Activated CD8-positive, alpha-beta memory T cell treated with anti-CD3 and anti-CD28 coated beads for 36 hours (primary cell): Measurements from ENCODE around the gene KANTR. TPM values are rescaled to one million over a fixed set of nuclear protein-coding genes. Genes with fewer than 3 reads are reported as not detected.

Experiments
- CTCF ChIA-PET: fragments of 350-600 bp; sonication (Branson Sonifier 250); formaldehyde crosslinking; loops from one replicate; lab custom pipeline; 2021; ENCODE audit warnings: antibody characterized with exemption; lab: Charles Lee
- POLR2A ChIA-PET: fragments of 350-600 bp; sonication (Branson Sonifier 250); formaldehyde crosslinking; loops from one replicate; lab custom pipeline; 2021; ENCODE audit warnings: antibody characterized with exemption; lab: Charles Lee
- total RNA-seq, 2 experiments: library from RNA; stranded (reverse); gene quantifications; one replicate each; pipeline ENCODE4 v1.2.3, GENCODE V29; 2021

Gene KANTR
- total RNA-seq, 2 experiments from 2014 or later = 5.2 to 5.4 TPM

DNA sequence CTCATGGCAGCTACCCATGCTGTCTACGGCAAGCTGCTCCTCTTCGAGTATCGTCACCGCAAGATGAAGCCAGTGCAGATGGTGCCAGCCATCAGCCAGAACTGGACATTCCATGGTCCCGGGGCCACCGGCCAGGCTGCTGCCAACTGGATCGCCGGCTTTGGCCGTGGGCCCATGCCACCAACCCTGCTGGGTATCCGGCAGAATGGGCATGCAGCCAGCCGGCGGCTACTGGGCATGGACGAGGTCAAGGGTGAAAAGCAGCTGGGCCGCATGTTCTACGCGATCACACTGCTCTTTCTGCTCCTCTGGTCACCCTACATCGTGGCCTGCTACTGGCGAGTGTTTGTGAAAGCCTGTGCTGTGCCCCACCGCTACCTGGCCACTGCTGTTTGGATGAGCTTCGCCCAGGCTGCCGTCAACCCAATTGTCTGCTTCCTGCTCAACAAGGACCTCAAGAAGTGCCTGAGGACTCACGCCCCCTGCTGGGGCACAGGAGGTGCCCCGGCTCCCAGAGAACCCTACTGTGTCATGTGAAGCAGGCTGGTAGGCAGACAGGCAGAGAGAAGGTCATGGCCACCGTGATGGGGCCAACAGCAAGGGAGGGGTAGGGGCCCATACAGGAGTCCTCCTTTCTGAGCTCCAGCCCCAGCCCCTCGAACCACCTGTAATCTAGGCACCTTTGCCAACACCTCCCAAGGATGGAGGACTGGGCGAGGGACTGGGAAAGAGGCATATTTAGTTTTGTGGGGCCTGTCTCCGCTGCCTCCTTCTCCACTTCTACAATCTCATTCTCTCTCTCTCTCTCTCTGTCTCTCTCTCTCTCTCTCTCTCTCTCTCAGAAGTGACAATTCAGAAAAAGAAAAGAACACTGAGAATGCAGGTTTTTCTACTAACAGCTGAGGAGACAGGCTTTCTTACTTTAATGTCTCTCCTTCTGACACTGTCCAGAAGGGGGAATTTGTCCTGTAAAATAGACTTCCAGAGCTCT, 16.4 kb upstream of the KANTR start:
- POLR2A ChIA-PET = no interaction called here
- CTCF ChIA-PET = interaction anchor here (1.6 kb wide), 1 partner anchor 12 kb away, joined by 5 read pairs; no protein-coding TSS in a partner anchor

- ChIA-PET CTCF (no interaction called here), POLR2A (no interaction called here)
Observed at GRCh38 chrX:53078943-53079342, 15.0 kb upstream of the KANTR start.

DNA sequence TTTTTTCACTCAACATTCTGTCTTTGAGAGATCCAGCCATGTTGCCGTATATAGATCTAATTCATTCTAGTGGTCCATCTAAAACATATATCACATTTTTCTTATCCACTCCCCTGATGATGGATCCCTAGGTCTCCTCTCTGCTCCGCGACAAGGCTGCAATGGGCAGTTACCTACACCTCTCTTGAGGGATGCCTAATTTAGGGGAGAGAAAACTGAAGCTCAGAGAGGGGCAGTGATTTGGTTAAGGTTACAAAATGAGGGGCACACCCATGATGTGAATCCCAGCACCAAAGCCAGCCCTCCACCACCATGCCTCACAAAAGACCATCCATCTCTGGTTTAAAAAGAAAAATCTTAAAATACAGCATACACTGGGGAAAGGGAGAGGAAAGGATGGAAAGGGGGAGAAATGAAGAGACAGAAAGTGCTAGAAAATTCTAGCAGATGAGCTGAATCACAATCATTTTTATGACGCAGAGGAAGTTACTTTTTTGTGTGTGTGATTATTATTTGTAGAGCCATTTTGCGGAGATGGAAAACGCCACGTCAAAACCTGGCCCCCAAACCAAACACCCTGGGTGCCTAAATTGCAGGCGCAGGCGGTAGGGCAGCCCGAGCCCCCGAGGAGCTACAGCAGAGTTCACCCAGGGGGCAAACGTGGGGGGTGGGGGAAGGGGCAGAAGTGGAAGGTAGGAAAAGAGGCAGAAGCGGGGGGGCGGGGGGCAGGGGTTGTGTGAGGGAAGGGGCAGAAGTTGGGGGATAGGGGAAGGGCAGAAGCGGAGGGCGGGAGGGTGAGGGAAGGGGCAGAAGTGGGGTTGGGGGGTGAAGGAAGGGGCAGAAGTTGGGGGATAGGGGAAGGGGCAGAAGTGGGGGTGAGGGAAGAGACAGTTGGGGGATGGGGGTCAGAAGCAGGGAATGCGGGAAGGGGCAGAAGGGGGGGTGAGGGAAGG, 13.0 kb upstream of the KANTR start:
- ChIA-PET POLR2A (interaction anchor here (0.6 kb wide), 1 partner anchor 960 kb away, joined by 3 read pairs; no protein-coding TSS in a partner anchor), CTCF (no interaction called here)

GRCh38 chrX:53081925-53082772, 11.8 kb upstream of the KANTR start, which contains the start of gene TSPYL2:
TSPYL2 (plus strand) TSS chrX:53082367; CDS start chrX:53082499, 132 bp downstream.
- CTCF ChIA-PET = interaction anchor here (1.0 kb wide), 1 partner anchor 10 kb away, joined by 3 read pairs; no protein-coding TSS in a partner anchor
- POLR2A ChIA-PET = interaction anchor here (0.7 to 1.3 kb wide), 4 partner anchors 9 to 341 kb away, joined by 3 to 5 read pairs (median 4); partner anchors contain the start of genes KANTR, RIBC1 and SMC1A

GRCh38 chrX:53082773-53083616, 10.9 kb upstream of the KANTR start:
- ChIA-PET POLR2A (interaction anchor here (0.8 to 1.3 kb wide), 2 partner anchors 10 to 88 kb away, joined by 3 to 5 read pairs; no protein-coding TSS in a partner anchor), CTCF (no interaction called here)

DNA sequence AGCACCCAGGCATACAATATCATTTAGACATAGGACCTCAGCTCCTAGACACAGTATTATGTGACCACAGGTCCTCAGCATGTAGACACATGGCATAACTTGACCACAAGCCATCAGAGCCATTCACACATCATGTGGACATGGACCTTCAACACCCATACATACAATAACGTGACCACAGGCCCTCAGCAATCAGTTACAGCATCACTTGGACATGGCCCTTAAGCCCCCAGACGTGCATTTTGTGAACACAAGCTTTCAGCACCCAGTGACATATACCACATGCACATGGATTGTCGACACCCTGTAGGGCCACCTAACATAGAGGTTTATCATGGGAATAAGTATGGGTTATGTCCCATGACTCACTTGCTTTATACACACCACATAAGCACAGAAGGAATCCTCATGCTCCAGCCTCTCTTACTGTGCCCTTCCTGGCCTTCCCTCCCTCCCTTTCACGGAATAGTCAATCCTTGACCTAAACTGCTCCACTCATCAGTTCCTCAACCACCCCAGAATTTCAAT, 9.8 kb upstream of the KANTR start:
- CTCF ChIA-PET = no interaction called here
- POLR2A ChIA-PET = no interaction called here

GRCh38 chrX:53084863-53085262, 9.1 kb upstream of the KANTR start:
- ChIA-PET CTCF (no interaction called here), POLR2A (no interaction called here)

- ChIA-PET POLR2A (no interaction called here), CTCF (no interaction called here)
Observed at GRCh38 chrX:53085661-53086229, 8.2 kb upstream of the KANTR start.

GRCh38 chrX:53086464-53086863, 7.5 kb upstream of the KANTR start:
- ChIA-PET POLR2A (interaction anchor here (0.8 kb wide), 1 partner anchor 14 kb away, joined by 4 read pairs; no protein-coding TSS in a partner anchor), CTCF (interaction anchor here (1.1 kb wide), 1 partner anchor 14 kb away, joined by 3 read pairs; no protein-coding TSS in a partner anchor)

DNA sequence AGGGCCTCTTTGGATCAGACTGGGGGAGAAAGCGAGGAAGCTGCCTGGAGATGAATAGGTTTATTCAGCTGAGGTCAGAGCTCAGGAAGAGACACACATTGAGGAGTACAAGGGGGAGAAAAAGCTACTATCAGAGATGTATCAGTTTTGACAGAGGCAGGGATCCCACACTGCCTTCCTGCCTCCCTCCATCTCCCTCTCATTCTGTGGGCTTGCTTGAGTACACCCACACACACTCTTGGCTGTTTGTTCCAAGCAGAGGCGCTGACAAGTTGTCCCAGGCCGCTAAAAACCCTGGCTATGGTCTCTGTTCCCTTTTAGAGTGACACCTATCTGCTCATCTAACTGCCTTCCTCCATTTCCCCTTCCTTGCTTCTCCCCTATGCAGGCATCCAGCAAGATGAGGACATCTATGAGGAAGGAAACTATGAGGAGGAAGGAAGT, 6.5 kb upstream of the KANTR start:
- ChIA-PET CTCF (interaction anchor here (1.1 kb wide), 1 partner anchor 15 kb away, joined by 3 read pairs; no protein-coding TSS in a partner anchor), POLR2A (interaction anchor here (0.8 kb wide), 1 partner anchor 15 kb away, joined by 4 read pairs; no protein-coding TSS in a partner anchor)

DNA sequence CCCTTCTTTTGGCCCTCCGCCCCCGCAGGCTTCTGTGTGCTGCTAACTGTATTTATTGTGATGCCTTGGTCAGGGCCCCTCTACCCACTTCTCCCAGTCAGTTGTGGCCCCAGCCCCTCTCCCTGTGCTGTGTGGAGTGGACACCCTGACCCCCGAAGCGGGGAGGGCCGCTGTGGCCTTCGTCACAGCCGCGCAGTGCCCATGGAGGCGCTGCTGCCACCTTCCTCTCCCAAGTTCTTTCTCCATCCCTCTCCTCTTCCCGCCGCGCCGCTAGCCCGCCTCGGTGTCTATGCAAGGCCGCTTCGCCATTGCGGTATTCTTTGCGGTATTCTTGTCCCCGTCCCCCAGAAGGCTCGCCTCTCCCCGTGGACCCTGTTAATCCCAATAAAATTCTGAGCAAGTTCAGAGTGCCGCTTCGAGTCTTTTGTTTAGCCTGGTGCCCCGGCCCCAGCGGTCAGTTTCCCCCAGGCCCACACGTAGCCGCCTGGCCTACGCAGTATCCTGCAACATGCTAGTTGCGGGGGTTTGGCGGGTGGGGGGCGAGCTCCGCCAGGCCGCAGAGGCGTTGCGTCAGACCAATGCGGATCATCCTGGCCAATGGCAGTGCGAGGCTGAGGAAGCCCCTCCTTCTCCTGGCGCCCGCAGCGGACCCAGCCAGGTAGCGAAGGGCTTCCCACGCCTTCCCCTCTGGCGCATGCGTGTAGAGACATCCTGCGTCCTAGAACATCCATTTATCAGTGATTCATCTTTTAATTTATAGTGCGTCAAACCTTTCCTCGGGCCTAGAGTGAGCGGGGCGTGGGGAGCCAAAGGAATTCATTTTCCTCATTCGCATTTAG, 5.6 kb upstream of the KANTR start:
- POLR2A ChIA-PET = no interaction called here

DNA sequence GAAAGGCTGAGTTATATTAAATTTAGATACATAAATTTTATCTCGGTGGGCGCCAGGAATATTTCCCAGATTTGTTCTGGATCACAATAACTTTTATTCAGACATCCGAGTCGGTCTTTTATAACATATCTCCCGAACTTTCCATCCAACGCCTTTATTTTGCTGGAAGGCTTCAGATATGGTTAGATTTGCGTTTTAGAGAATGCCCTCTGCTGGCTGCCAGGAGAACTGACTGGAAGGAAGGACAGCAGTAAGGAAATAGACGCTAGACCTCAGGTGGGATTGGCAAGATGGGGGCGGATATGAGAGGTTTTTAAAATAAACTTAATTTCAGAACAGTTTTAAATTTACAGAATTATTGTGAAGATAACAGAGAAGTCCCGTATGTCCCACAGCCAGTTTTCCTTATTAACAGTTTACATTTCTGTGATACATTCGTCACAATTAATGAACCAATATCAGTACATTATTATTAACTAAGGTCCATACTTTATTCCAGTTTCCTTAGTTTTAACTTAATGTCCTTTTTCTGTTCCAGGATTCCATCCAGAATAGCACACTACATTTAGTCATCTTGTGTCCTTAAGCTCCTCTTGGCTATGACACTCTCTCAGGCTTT, 4.6 kb upstream of the KANTR start:
- CTCF ChIA-PET = interaction anchor here (1.3 to 2.0 kb wide), 2 partner anchors 12 to 17 kb away, joined by 3 to 5 read pairs; no protein-coding TSS in a partner anchor
- POLR2A ChIA-PET = no interaction called here

More for the DNA sequence above, 5.6 kb upstream of the KANTR start:
- CTCF ChIA-PET = interaction anchor here (2.0 kb wide), 1 partner anchor 11 kb away, joined by 5 read pairs; no protein-coding TSS in a partner anchor

GRCh38 chrX:53089925-53090324, 4.0 kb upstream of the KANTR start:
- CTCF ChIA-PET = interaction anchor here (1.3 to 2.0 kb wide), 2 partner anchors 13 to 18 kb away, joined by 3 to 5 read pairs; no protein-coding TSS in a partner anchor
- POLR2A ChIA-PET = no interaction called here

- CTCF ChIA-PET = no interaction called here
Observed at GRCh38 chrX:53091354-53091753, 2.6 kb upstream of the KANTR start.

DNA sequence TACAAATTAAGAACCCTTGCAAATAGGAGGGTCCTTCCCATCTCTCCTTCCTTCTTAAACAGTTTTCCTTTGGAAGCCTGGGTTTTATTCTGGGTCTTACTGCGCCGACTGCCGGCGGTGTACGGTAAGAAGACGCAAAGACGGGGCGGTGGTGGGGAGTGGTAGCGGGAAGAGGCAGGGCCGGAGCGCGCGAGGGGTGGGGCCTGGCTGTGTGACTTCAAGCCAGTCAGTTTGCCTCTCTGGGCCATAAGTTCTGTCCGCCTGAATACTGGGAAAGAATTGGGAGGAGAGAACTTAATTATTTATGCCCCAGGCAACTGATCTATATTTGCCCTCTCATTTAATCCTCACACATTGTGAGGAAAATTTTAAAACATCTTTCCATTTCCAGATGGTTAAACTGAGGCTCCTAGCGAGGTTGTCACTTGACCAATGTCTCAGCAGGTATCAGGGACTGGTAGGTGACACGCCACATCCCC, 726 bp upstream of the KANTR start:
- ChIA-PET CTCF (no interaction called here), POLR2A (no interaction called here)

More at GRCh38 chrX:53091354-53091753, 2.6 kb upstream of the KANTR start:
- POLR2A ChIA-PET = no interaction called here
